ENCODE data around the gene ANOS1.

Gene ANOS1

DNA sequence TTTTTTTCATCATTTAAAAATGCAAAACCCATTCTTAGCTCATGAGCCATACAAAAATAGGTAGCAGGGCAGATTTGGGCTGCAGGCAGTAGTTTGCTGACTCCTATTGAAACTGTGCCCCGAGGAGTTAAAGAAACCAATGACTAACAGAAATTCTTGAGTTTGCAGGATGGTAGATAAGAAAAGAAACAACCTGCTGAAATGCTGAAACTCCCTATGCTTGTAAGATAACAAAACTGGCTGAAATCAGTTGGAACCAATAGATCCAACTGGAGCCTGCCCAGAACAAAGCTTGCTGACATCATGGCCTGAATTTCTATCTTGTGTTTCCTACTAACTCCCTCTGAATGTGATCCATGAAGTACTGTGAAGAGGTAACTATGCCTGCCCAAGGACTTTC, 68.6 kb downstream of the ANOS1 start:
- Histone ChIP-seq H2BK120ac (ENCODE audit: low read depth, low read length) (no peak overlapping the region), H4K5ac (ENCODE audit: low read length) (no peak overlapping the region), H4K8ac (ENCODE audit: low read depth, low read length) (no peak overlapping the region), H3K56ac (ENCODE audit: low read length) (no peak overlapping the region), H3K4me3 (ENCODE audit: low read length) (no peak overlapping the region), H2BK5ac (ENCODE audit: low read length) (no peak overlapping the region), H3K79me1 (ENCODE audit: low read length) (no peaks in the 10 kb centered on the region), H3K79me2 (ENCODE audit: control insufficient read depth, insufficient read depth, low read length) (no peaks in the 10 kb centered on the region), H3K18ac (ENCODE audit: low read length) (no peak overlapping the region), H3K27ac (ENCODE audit: low read depth, low read length) (no peak overlapping the region), H3K23ac (ENCODE audit: low read length) (no peak overlapping the region), H3K9ac (ENCODE audit: low read length) (no peak overlapping the region), H3K36me3 (ENCODE audit: control insufficient read depth, insufficient read depth, low read length) (no peaks in the 10 kb centered on the region), H3K4me1 (ENCODE audit: control insufficient read depth, low read depth, low read length) (no peaks in the 10 kb centered on the region), H3K27me3 (ENCODE audit: insufficient read depth, low read length, poor library complexity) (no peaks in the 10 kb centered on the region), H2AK5ac (ENCODE audit: low read length) (no peak overlapping the region), H3K4me2 (ENCODE audit: low read length) (no peak overlapping the region), H2BK15ac (replicated peaks; ENCODE audit: low read depth) (no peak overlapping the region), H3K4ac (ENCODE audit: low read depth, low read length) (no peak overlapping the region)
- DNase-seq, result peak; percentile 66
- no CpG with 5 or more reads among the region's 1 CpG for WGBS (ENCODE audit: extremely low coverage, insufficient coverage, low lambda C conversion rate)

DNA sequence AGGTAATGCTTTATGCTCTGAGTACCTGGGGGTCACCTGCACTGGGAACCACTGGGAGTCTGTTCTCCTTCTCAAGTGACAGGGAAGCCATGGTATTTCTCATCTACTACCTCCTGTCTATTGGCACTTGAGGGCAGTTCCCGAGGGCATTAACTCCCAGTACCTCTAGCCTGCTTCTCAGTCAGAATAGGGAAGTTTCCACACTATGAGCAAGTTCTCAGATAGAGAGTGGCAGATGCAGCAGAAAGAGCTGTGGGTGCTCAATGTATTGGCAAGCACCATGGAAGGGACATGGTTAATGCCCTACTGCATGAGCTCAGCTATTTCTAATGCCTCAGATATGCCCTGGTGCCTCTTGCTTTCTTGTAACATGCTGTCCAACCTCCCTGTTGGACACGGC, 74.1 kb downstream of the ANOS1 start:
- Histone ChIP-seq H3K23ac (ENCODE audit: low read length) (no peak overlapping the region), H2BK5ac (ENCODE audit: low read length) (no peak overlapping the region), H3K4me2 (ENCODE audit: low read length) (no peak overlapping the region), H3K79me1 (ENCODE audit: low read length) (no peaks in the 10 kb centered on the region), H3K27me3 (ENCODE audit: insufficient read depth, low read length, poor library complexity) (no peaks in the 10 kb centered on the region), H4K5ac (ENCODE audit: low read length) (no peak overlapping the region), H2BK15ac (replicated peaks; ENCODE audit: low read depth) (no peak overlapping the region), H3K4me3 (ENCODE audit: low read length) (no peak overlapping the region), H3K79me2 (ENCODE audit: control insufficient read depth, insufficient read depth, low read length) (no peaks in the 10 kb centered on the region), H4K8ac (ENCODE audit: low read depth, low read length) (no peak overlapping the region), H3K4ac (ENCODE audit: low read depth, low read length) (no peak overlapping the region), H3K36me3 (ENCODE audit: control insufficient read depth, insufficient read depth, low read length) (no peaks in the 10 kb centered on the region), H2AK5ac (ENCODE audit: low read length) (no peak overlapping the region), H3K18ac (ENCODE audit: low read length) (no peak overlapping the region), H3K27ac (ENCODE audit: low read depth, low read length) (no peak overlapping the region), H3K4me1 (ENCODE audit: control insufficient read depth, low read depth, low read length) (no peaks in the 10 kb centered on the region), H2BK120ac (ENCODE audit: low read depth, low read length) (no peak overlapping the region), H3K9ac (ENCODE audit: low read length) (no peak overlapping the region), H3K56ac (ENCODE audit: low read length) (no peak overlapping the region)
- no CpG with 5 or more reads among the region's 2 CpGs for WGBS (ENCODE audit: extremely low coverage, insufficient coverage, low lambda C conversion rate)
- DNase-seq, result no peak

GRCh38 chrX:8653956-8654355, 78.0 kb downstream of the ANOS1 start:
- no peak overlapping the region for H3K4ac ChIP-seq (ENCODE audit: low read depth, low read length)
- H2BK120ac ChIP-seq (ENCODE audit: low read depth, low read length), result no peak overlapping the region
- DNase-seq, result no peak
- no peak overlapping the region for H2AK5ac ChIP-seq (ENCODE audit: low read length)
- H3K4me2 ChIP-seq (ENCODE audit: low read length), result no peak overlapping the region
- H2BK15ac ChIP-seq (replicated peaks; ENCODE audit: low read depth), result no peak overlapping the region
- no CpG with 5 or more reads among the region's 2 CpGs for WGBS (ENCODE audit: extremely low coverage, insufficient coverage, low lambda C conversion rate)
- no peaks in the 10 kb centered on the region for H3K36me3 ChIP-seq (ENCODE audit: control insufficient read depth, insufficient read depth, low read length)
- no peaks in the 10 kb centered on the region for H3K79me1 ChIP-seq (ENCODE audit: low read length)
- no peak overlapping the region for H3K9ac ChIP-seq (ENCODE audit: low read length)
- H3K79me2 ChIP-seq (ENCODE audit: control insufficient read depth, insufficient read depth, low read length), result no peaks in the 10 kb centered on the region
- no peak overlapping the region for H3K4me3 ChIP-seq (ENCODE audit: low read length)
- H2BK5ac ChIP-seq (ENCODE audit: low read length), result no peak overlapping the region
- H3K23ac ChIP-seq (ENCODE audit: low read length), result no peak overlapping the region
- no peak overlapping the region for H3K27ac ChIP-seq (ENCODE audit: low read depth, low read length)
- H3K27me3 ChIP-seq (ENCODE audit: insufficient read depth, low read length, poor library complexity), result no peaks in the 10 kb centered on the region
- no peak overlapping the region for H3K56ac ChIP-seq (ENCODE audit: low read length)
- no peak overlapping the region for H4K8ac ChIP-seq (ENCODE audit: low read depth, low read length)
- H4K5ac ChIP-seq (ENCODE audit: low read length), result no peak overlapping the region
- no peaks in the 10 kb centered on the region for H3K4me1 ChIP-seq (ENCODE audit: control insufficient read depth, low read depth, low read length)
- H3K18ac ChIP-seq (ENCODE audit: low read length), result no peak overlapping the region

- no peak overlapping the region for H3K4me3 ChIP-seq (ENCODE audit: low read length)
- H3K4me2 ChIP-seq (ENCODE audit: low read length), result no peak overlapping the region
- H3K18ac ChIP-seq (ENCODE audit: low read length), result no peak overlapping the region
Measured at GRCh38 chrX:8649969-8650368, 82.0 kb downstream of the ANOS1 start.

GRCh38 chrX:8647176-8647575, 84.8 kb downstream of the ANOS1 start:
- Histone ChIP-seq H3K79me2 (ENCODE audit: control insufficient read depth, insufficient read depth, low read length) (no peaks in the 10 kb centered on the region), H3K4me1 (ENCODE audit: control insufficient read depth, low read depth, low read length) (no peaks in the 10 kb centered on the region), H4K8ac (ENCODE audit: low read depth, low read length) (no peak overlapping the region), H2BK15ac (replicated peaks; ENCODE audit: low read depth) (no peak overlapping the region), H2AK5ac (ENCODE audit: low read length) (no peak overlapping the region), H3K4ac (ENCODE audit: low read depth, low read length) (no peak overlapping the region), H3K27ac (ENCODE audit: low read depth, low read length) (no peak overlapping the region), H3K4me3 (ENCODE audit: low read length) (no peak overlapping the region), H2BK120ac (ENCODE audit: low read depth, low read length) (no peak overlapping the region), H3K27me3 (ENCODE audit: insufficient read depth, low read length, poor library complexity) (no peaks in the 10 kb centered on the region), H3K9ac (ENCODE audit: low read length) (no peak overlapping the region), H3K36me3 (ENCODE audit: control insufficient read depth, insufficient read depth, low read length) (no peaks in the 10 kb centered on the region), H3K23ac (ENCODE audit: low read length) (no peak overlapping the region), H3K56ac (ENCODE audit: low read length) (no peak overlapping the region), H3K79me1 (ENCODE audit: low read length) (no peaks in the 10 kb centered on the region), H3K4me2 (ENCODE audit: low read length) (no peak overlapping the region), H2BK5ac (ENCODE audit: low read length) (no peak overlapping the region), H4K5ac (ENCODE audit: low read length) (no peak overlapping the region), H3K18ac (ENCODE audit: low read length) (no peak overlapping the region)
- WGBS (ENCODE audit: extremely low coverage, insufficient coverage, low lambda C conversion rate), result no CpG with 5 or more reads among the region's 7 CpGs
- DNase-seq, result no peak

More at GRCh38 chrX:8649969-8650368, 82.0 kb downstream of the ANOS1 start:
- DNase-seq, result no peak
- H2BK15ac ChIP-seq (replicated peaks; ENCODE audit: low read depth), result no peak overlapping the region
- H3K9ac ChIP-seq (ENCODE audit: low read length), result no peak overlapping the region
- H3K36me3 ChIP-seq (ENCODE audit: control insufficient read depth, insufficient read depth, low read length), result no peaks in the 10 kb centered on the region
- no peaks in the 10 kb centered on the region for H3K4me1 ChIP-seq (ENCODE audit: control insufficient read depth, low read depth, low read length)
- no peak overlapping the region for H3K23ac ChIP-seq (ENCODE audit: low read length)
- no peak overlapping the region for H3K27ac ChIP-seq (ENCODE audit: low read depth, low read length)
- H3K79me1 ChIP-seq (ENCODE audit: low read length), result no peaks in the 10 kb centered on the region
- no peak overlapping the region for H2BK5ac ChIP-seq (ENCODE audit: low read length)
- no peaks in the 10 kb centered on the region for H3K27me3 ChIP-seq (ENCODE audit: insufficient read depth, low read length, poor library complexity)
- no peak overlapping the region for H2BK120ac ChIP-seq (ENCODE audit: low read depth, low read length)
- no peak overlapping the region for H2AK5ac ChIP-seq (ENCODE audit: low read length)
- no peaks in the 10 kb centered on the region for H3K79me2 ChIP-seq (ENCODE audit: control insufficient read depth, insufficient read depth, low read length)
- no peak overlapping the region for H4K8ac ChIP-seq (ENCODE audit: low read depth, low read length)
- H3K4ac ChIP-seq (ENCODE audit: low read depth, low read length), result no peak overlapping the region
- H4K5ac ChIP-seq (ENCODE audit: low read length), result no peak overlapping the region
- no peak overlapping the region for H3K56ac ChIP-seq (ENCODE audit: low read length)

DNA sequence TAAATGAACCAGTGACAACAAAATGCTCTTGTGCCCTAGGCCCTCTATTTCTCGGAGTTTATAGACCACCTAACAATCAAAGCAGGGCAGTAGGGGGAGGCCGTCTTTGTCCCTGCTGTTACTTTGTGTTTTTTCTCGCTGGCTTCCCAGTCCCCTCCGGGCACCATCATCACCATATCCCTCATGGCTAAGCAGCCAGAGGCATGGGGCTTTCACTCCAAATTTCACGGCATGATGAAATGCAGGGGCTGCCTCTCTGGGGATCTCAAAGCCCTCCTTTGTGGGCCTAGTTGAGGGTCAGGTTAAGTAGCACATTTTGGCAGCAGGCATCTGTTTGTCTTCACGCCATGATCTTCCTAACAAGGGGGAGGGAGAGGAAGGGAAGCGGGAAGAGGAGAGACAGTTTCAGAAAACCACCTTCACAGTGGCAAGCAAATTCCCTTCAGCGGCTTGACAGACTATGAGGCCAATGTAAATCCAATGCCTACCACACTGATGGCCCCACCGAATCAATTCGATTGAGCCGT, 91.9 kb downstream of the ANOS1 start:
- DNase-seq, result no peak
- WGBS (ENCODE audit: extremely low coverage, insufficient coverage, low lambda C conversion rate), result no CpG with 5 or more reads among the region's 11 CpGs
- no peak overlapping the region for H3K27ac ChIP-seq (ENCODE audit: low read depth, low read length)

More for the DNA sequence above, 91.9 kb downstream of the ANOS1 start:
- Histone ChIP-seq H2BK5ac (ENCODE audit: low read length) (no peak overlapping the region), H2BK15ac (replicated peaks; ENCODE audit: low read depth) (no peak overlapping the region), H3K4me3 (ENCODE audit: low read length) (no peak overlapping the region), H3K4me1 (ENCODE audit: control insufficient read depth, low read depth, low read length) (no peaks in the 10 kb centered on the region), H3K4ac (ENCODE audit: low read depth, low read length) (no peak overlapping the region), H3K23ac (ENCODE audit: low read length) (no peak overlapping the region), H3K9ac (ENCODE audit: low read length) (no peak overlapping the region), H3K79me1 (ENCODE audit: low read length) (no peaks in the 10 kb centered on the region), H3K56ac (ENCODE audit: low read length) (peak overlapping the region; percentile 74), H2BK120ac (ENCODE audit: low read depth, low read length) (no peak overlapping the region), H3K27me3 (ENCODE audit: insufficient read depth, low read length, poor library complexity) (no peaks in the 10 kb centered on the region), H4K8ac (ENCODE audit: low read depth, low read length) (no peak overlapping the region), H2AK5ac (ENCODE audit: low read length) (no peak overlapping the region), H3K18ac (ENCODE audit: low read length) (no peak overlapping the region), H3K4me2 (ENCODE audit: low read length) (no peak overlapping the region), H3K36me3 (ENCODE audit: control insufficient read depth, insufficient read depth, low read length) (no peaks in the 10 kb centered on the region), H4K5ac (ENCODE audit: low read length) (no peak overlapping the region), H3K79me2 (ENCODE audit: control insufficient read depth, insufficient read depth, low read length) (no peaks in the 10 kb centered on the region)
